CD14-positive monocyte (primary cell): ENCODE data around the gene KHDC4. TPM values are rescaled to one million over a fixed set of nuclear protein-coding genes. Genes with fewer than 3 reads are reported as not detected.

Experiments used
- DNase-seq, 3 donors: peaks; one replicate each; pipeline ENCODE4 v3.0.0-alpha.2; 2011 to 2022
- H2AFZ ChIP-seq: 2 replicates; pipeline ENCODE4 v1.6.0; 2012; ENCODE audit warnings: mild to moderate bottlenecking, low read depth, low read length, inconsistent platforms; ENCODE audit not compliant: insufficient read depth, poor library complexity, severe bottlenecking
- H3K27ac ChIP-seq, 2 donors: 1 replicate in 1 of 2; 2 replicates in 1 of 2; pipeline ENCODE4 v1.5.1; 2012 to 2013; ENCODE audit warnings: low read length in 2 of 2, control low read depth in 1 of 2, inconsistent platforms in 1 of 2, low read depth in 1 of 2, mild to moderate bottlenecking in 1 of 2
- H3K27me3 ChIP-seq, 2 donors: one replicate each; pipeline versions ENCODE4 v1.6.0 to v1.6.1; 2011 to 2013; ENCODE audit warnings: low read length in 2 of 2; ENCODE audit not compliant: control insufficient read depth in 2 of 2, insufficient read depth in 2 of 2
- H3K36me3 ChIP-seq, 2 donors: replicated peaks in 1 of 2; 1 replicate in 1 of 2; 2 replicates in 1 of 2; pipeline versions ENCODE4 v1.5.1 to v1.6.1; 2012 to 2013; ENCODE audit warnings: low read length in 2 of 2, control low read depth in 1 of 2, inconsistent platforms in 1 of 2, mild to moderate bottlenecking in 1 of 2; ENCODE audit not compliant: insufficient read depth in 2 of 2, control insufficient read depth in 1 of 2
- H3K4me1 ChIP-seq, 2 donors: 1 replicate in 1 of 2; 2 replicates in 1 of 2; pipeline versions ENCODE4 v1.5.1 to v1.6.1; 2012 to 2013; ENCODE audit warnings: low read length in 2 of 2, control low read depth in 1 of 2, inconsistent platforms in 1 of 2, mild to moderate bottlenecking in 1 of 2, moderate library complexity in 1 of 2; ENCODE audit not compliant: insufficient read depth in 2 of 2, control insufficient read depth in 1 of 2
- H3K4me2 ChIP-seq: replicated peaks from 2 replicates; pipeline ENCODE3; 2012; ENCODE audit warnings: low read length, moderate library complexity, mild to moderate bottlenecking; ENCODE audit not compliant: poor library complexity, severe bottlenecking; ENCODE audit errors: extremely low read depth
- H3K4me3 ChIP-seq, 3 experiments: fragments of 200-600 bp in 1 of 3; sonication (generic) in 1 of 3; replicated peaks in 1 of 3; 1 replicate in 2 of 3; 2 replicates in 1 of 3; pipeline ENCODE4 v1.5.1; 2011 to 2013; ENCODE audit warnings: low read length in 3 of 3, mild to moderate bottlenecking in 3 of 3, control low read depth in 2 of 3, low read depth in 2 of 3, inconsistent platforms in 1 of 3, moderate library complexity in 1 of 3
- H3K79me2 ChIP-seq: 2 replicates; pipeline ENCODE4 v1.6.0; 2012; ENCODE audit warnings: mild to moderate bottlenecking, control low read depth, inconsistent platforms, low read length, moderate library complexity; ENCODE audit not compliant: insufficient read depth
- H3K9ac ChIP-seq: 2 replicates; pipeline ENCODE4 v1.6.0; 2017; ENCODE audit warnings: low read length, mild to moderate bottlenecking; ENCODE audit not compliant: insufficient read depth, poor library complexity, severe bottlenecking
- H3K9me3 ChIP-seq, 2 donors: replicated peaks in 1 of 2; 1 replicate in 1 of 2; 2 replicates in 1 of 2; pipeline versions ENCODE4 v1.5.1 to v1.6.1; 2012 to 2013; ENCODE audit warnings: low read length in 2 of 2, control low read depth in 1 of 2; ENCODE audit not compliant: control insufficient read depth in 1 of 2, insufficient read depth in 1 of 2
- H4K20me1 ChIP-seq: 2 replicates; pipeline ENCODE4 v1.6.0; 2012; ENCODE audit warnings: mild to moderate bottlenecking, low read length, control low read depth, moderate library complexity; ENCODE audit not compliant: insufficient read depth
- H3K27ac Mint-ChIP-seq, 7 donors: one replicate each; pipeline ENCODE4 v1.8.0; 2020; ENCODE audit warnings: mild to moderate bottlenecking in 7 of 7, mixed read lengths in 7 of 7, moderate library complexity in 6 of 7, inconsistent platforms in 2 of 7
- H3K27me3 Mint-ChIP-seq, 3 donors: one replicate each; pipeline ENCODE4 v1.8.0; 2021 to 2022; ENCODE audit warnings: low read depth in 3 of 3, mild to moderate bottlenecking in 3 of 3, mixed read lengths in 3 of 3, moderate library complexity in 3 of 3, inconsistent platforms in 1 of 3
- H3K36me3 Mint-ChIP-seq, 2 donors: one replicate each; pipeline ENCODE4 v1.8.0; 2020; ENCODE audit warnings: mixed read lengths in 2 of 2, inconsistent platforms in 1 of 2, mild to moderate bottlenecking in 1 of 2
- H3K4me1 Mint-ChIP-seq: one replicate; pipeline ENCODE4 v1.8.0; 2020; ENCODE audit warnings: mild to moderate bottlenecking, mixed read lengths
- H3K4me3 Mint-ChIP-seq, 2 donors: one replicate each; pipeline ENCODE4 v1.8.0; 2020; ENCODE audit warnings: mild to moderate bottlenecking in 2 of 2, mixed read lengths in 2 of 2, moderate library complexity in 1 of 2
- H3K9me3 Mint-ChIP-seq, 7 donors: one replicate each; pipeline ENCODE4 v1.8.0; 2020 to 2022; ENCODE audit warnings: mixed read lengths in 7 of 7, mild to moderate bottlenecking in 6 of 7, moderate library complexity in 6 of 7, inconsistent platforms in 2 of 7
- CTCF ChIP-seq: fragments of 200-600 bp; IDR thresholded peaks from one replicate; pipeline ENCODE4 v1.8.0; 2022; ENCODE audit warnings: antibody characterized with exemption, mild to moderate bottlenecking
- WGBS: methylation state at CpG from one replicate; pipeline ENCODE4 v1.1.5; 2013; ENCODE audit warnings: missing lambda C conversion rate; ENCODE audit not compliant: insufficient coverage; 5-methylcytosine and 5-hydroxymethylcytosine counted together
- intact Hi-C, 2 donors: fragments of 100-400 bp; cut with micrococcal nuclease; formaldehyde crosslinking; loops; one replicate each; pipeline versions ENCODE4 v1.15.0 to v1.15.1; 2023
- polyA plus RNA-seq, 3 donors: library from polyadenylated mRNA; depleted of rRNA in 1 of 3; unstranded in 2 of 3; stranded (reverse) in 1 of 3; fragments of 300-500 nt in 2 of 3; fragments of >200 nt in 1 of 3; fragmentation: Illumina TruSeq in 2 of 3; gene quantifications; 1 replicate in 2 of 3; 2 replicates in 1 of 3; pipeline ENCODE4 v1.2.3, GENCODE V29; 2012 to 2021

Gene KHDC4
- polyA plus RNA-seq, 3 donors: 3.4 to 22.0 (median 3.5) TPM

GRCh38 chr1:155944444-155944799, 10.2 kb upstream of the KHDC4 start:
- intact Hi-C loops: no loop called here
- no peak for TF ChIP-seq CTCF
- peak in 2 of 3 donors; percentile 62 to 66 for DNase-seq
- Histone ChIP-seq H3K9me3 (no peaks in the 10 kb centered on the region), H2AFZ (no peak overlapping the region), H3K9ac (no peak overlapping the region), H3K27me3 (no peaks in the 10 kb centered on the region), H3K36me3 (peaks cover 27 to 28% of the 10 kb centered on the region in 2 donors), H4K20me1 (peaks cover 16% of the 10 kb centered on the region), H3K4me1 (peaks cover 89 to 93% of the 10 kb centered on the region in 2 donors), H3K27ac (peak overlapping the region; percentile 75 to 81), H3K4me2 (peak overlapping the region; percentile 67), H3K79me2 (peaks cover 24% of the 10 kb centered on the region), H3K4me3 (peak overlapping the region in 1 of 3 experiments; percentile 59)
- H3K36me3 Mint-ChIP-seq: peaks cover 43 to 59% of the 10 kb centered on the region in 2 donors
- peaks cover 0 to 3% (median 0%) of the 10 kb centered on the region in 7 donors for H3K9me3 Mint-ChIP-seq
- peak overlapping the region; percentile 85 to 97 (median 92) for H3K27ac Mint-ChIP-seq
- H3K4me3 Mint-ChIP-seq: peak overlapping the region; percentile 27 to 59
- WGBS: 0% methylated on average over 2 of the region's 6 CpGs
- peaks cover 85% of the 10 kb centered on the region for H3K4me1 Mint-ChIP-seq
- H3K27me3 Mint-ChIP-seq: peaks cover 0 to 2% (median 0%) of the 10 kb centered on the region in 3 donors

GRCh38 chr1:155942578-155943141, 8.4 kb upstream of the KHDC4 start:
- Histone ChIP-seq H2AFZ (no peak overlapping the region), H3K4me3 (peak overlapping the region in 1 of 3 experiments; percentile 45), H3K9ac (no peak overlapping the region), H3K27me3 (no peaks in the 10 kb centered on the region), H3K79me2 (peaks cover 17% of the 10 kb centered on the region), H3K4me1 (peaks cover 85 to 87% of the 10 kb centered on the region in 2 donors), H3K36me3 (peaks cover 11 to 12% of the 10 kb centered on the region in 2 donors), H3K9me3 (no peaks in the 10 kb centered on the region), H3K4me2 (peak overlapping the region; percentile 59), H4K20me1 (peaks cover 9% of the 10 kb centered on the region), H3K27ac (peak overlapping the region in 1 of 2 donors; percentile 4)
- DNase-seq: no peak
- H3K36me3 Mint-ChIP-seq: peaks cover 30 to 42% of the 10 kb centered on the region in 2 donors
- peak overlapping the region in 5 of 7 donors; percentile 33 to 90 (median 74) for H3K27ac Mint-ChIP-seq
- peaks cover 0 to 2% (median 0%) of the 10 kb centered on the region in 3 donors for H3K27me3 Mint-ChIP-seq
- peaks cover 0 to 3% (median 0%) of the 10 kb centered on the region in 7 donors for H3K9me3 Mint-ChIP-seq
- H3K4me1 Mint-ChIP-seq: peaks cover 86% of the 10 kb centered on the region
- TF ChIP-seq CTCF: no peak
- intact Hi-C loops: loop anchor here in 1 of 2 donors (2.0 kb wide), 1 partner anchor 46 kb away; no protein-coding TSS in a partner anchor
- 99% methylated on average over 9 of the region's 11 CpGs for WGBS
- peak overlapping the region; percentile 35 to 45 for H3K4me3 Mint-ChIP-seq
